ENCODE measurements around the gene ZNF507. TPM values are rescaled to one million over a fixed set of nuclear protein-coding genes. Genes with fewer than 3 reads are reported as not detected.
"Not testable (repeated sequence)": the region's sequence is repeated elsewhere in the genome, so short reads cannot be mapped to it uniquely, and the experiment has no call there.

Gene ZNF507
- polyA plus RNA-seq, 3 donors: 0.08 to 0.39 (median 0.10) TPM

- Mint-ChIP-seq H3K27me3 (ENCODE audit: low read depth in 3 of 3) (peaks cover 86 to 89% (median 89%) of the 10 kb centered on the region in 3 donors), H3K36me3 (peaks cover 32 to 39% of the 10 kb centered on the region in 2 donors), H3K27ac (no peak overlapping the region), H3K4me3 (peak overlapping the region in 1 of 2 donors; percentile 84), H3K9me3 (peaks cover 3 to 37% (median 22%) of the 10 kb centered on the region in 7 donors), H3K4me1 (no peaks in the 10 kb centered on the region)
- peaks cover 76 to 90% of the 10 kb centered on the region in 2 donors for H3K27me3 ChIP-seq (ENCODE audit: control insufficient read depth in 2 of 2, insufficient read depth in 2 of 2, low read length in 2 of 2)
- H3K79me2 ChIP-seq (ENCODE audit: insufficient read depth, low read length): no peaks in the 10 kb centered on the region
- H3K27ac ChIP-seq (ENCODE audit: low read depth in 1 of 2, low read length in 2 of 2): no peak overlapping the region
- no peak for TF ChIP-seq CTCF (IDR thresholded peaks at IDR 0.05)
- DNase-seq: no peak
- no peak overlapping the region for H2AFZ ChIP-seq (ENCODE audit: insufficient read depth, low read depth, low read length, poor library complexity, severe bottlenecking)
- H3K4me2 ChIP-seq (replicated peaks; ENCODE audit: extremely low read depth, low read length, poor library complexity, severe bottlenecking): no peak overlapping the region
- 100% methylated on average over 2 of the region's 7 CpGs for WGBS (ENCODE audit: insufficient coverage)
- H3K4me1 ChIP-seq (ENCODE audit: control insufficient read depth in 1 of 2, insufficient read depth in 2 of 2, low read length in 2 of 2): no peaks in the 10 kb centered on the region
- H4K20me1 ChIP-seq (ENCODE audit: insufficient read depth, low read length): peaks cover 10% of the 10 kb centered on the region
- peaks cover 10 to 35% of the 10 kb centered on the region in 2 donors for H3K9me3 ChIP-seq (replicated peaks in 1 of 2; ENCODE audit: control insufficient read depth in 1 of 2, insufficient read depth in 1 of 2, low read length in 2 of 2)
- H3K36me3 ChIP-seq (replicated peaks in 1 of 2; ENCODE audit: control insufficient read depth in 1 of 2, insufficient read depth in 2 of 2, low read length in 2 of 2): peaks cover 0 to 8% of the 10 kb centered on the region in 2 donors
- intact Hi-C loops (cut with micrococcal nuclease): no loop called here
- H3K4me3 ChIP-seq (replicated peaks in 1 of 3; ENCODE audit: low read depth in 2 of 3, low read length in 3 of 3): no peak overlapping the region
- no peak overlapping the region for H3K9ac ChIP-seq (ENCODE audit: insufficient read depth, low read length, poor library complexity, severe bottlenecking)
Observed at GRCh38 chr19:32372726-32373517, 27.5 kb downstream of the ZNF507 start.

- Mint-ChIP-seq H3K9me3 (peaks cover 3 to 38% (median 22%) of the 10 kb centered on the region in 7 donors), H3K27ac (no peak overlapping the region), H3K4me1 (no peaks in the 10 kb centered on the region), H3K4me3 (peak overlapping the region in 1 of 2 donors; percentile 78), H3K27me3 (ENCODE audit: low read depth in 3 of 3) (peaks cover 86 to 89% (median 87%) of the 10 kb centered on the region in 3 donors), H3K36me3 (peaks cover 32 to 33% of the 10 kb centered on the region in 2 donors)
- DNase-seq: no peak
- TF ChIP-seq CTCF (IDR thresholded peaks at IDR 0.05): no peak
- Histone ChIP-seq H3K4me3 (replicated peaks in 1 of 3; ENCODE audit: low read depth in 2 of 3, low read length in 3 of 3) (no peak overlapping the region), H2AFZ (ENCODE audit: insufficient read depth, low read depth, low read length, poor library complexity, severe bottlenecking) (no peak overlapping the region), H3K9ac (ENCODE audit: insufficient read depth, low read length, poor library complexity, severe bottlenecking) (no peak overlapping the region), H3K4me2 (replicated peaks; ENCODE audit: extremely low read depth, low read length, poor library complexity, severe bottlenecking) (no peak overlapping the region), H4K20me1 (ENCODE audit: insufficient read depth, low read length) (peaks cover 4% of the 10 kb centered on the region), H3K4me1 (ENCODE audit: control insufficient read depth in 1 of 2, insufficient read depth in 2 of 2, low read length in 2 of 2) (no peaks in the 10 kb centered on the region), H3K27me3 (ENCODE audit: control insufficient read depth in 2 of 2, insufficient read depth in 2 of 2, low read length in 2 of 2) (peaks cover 70 to 85% of the 10 kb centered on the region in 2 donors), H3K36me3 (replicated peaks in 1 of 2; ENCODE audit: control insufficient read depth in 1 of 2, insufficient read depth in 2 of 2, low read length in 2 of 2) (peaks cover 0 to 8% of the 10 kb centered on the region in 2 donors), H3K9me3 (replicated peaks in 1 of 2; ENCODE audit: control insufficient read depth in 1 of 2, insufficient read depth in 1 of 2, low read length in 2 of 2) (peaks cover 10 to 35% of the 10 kb centered on the region in 2 donors), H3K79me2 (ENCODE audit: insufficient read depth, low read length) (no peaks in the 10 kb centered on the region), H3K27ac (ENCODE audit: low read depth in 1 of 2, low read length in 2 of 2) (no peak overlapping the region)
- intact Hi-C loops (cut with micrococcal nuclease): no loop called here
- WGBS (ENCODE audit: insufficient coverage): 92% methylated on average over 5 of the region's 10 CpGs
Observed at GRCh38 chr19:32373585-32374295, 28.3 kb downstream of the ZNF507 start.

GRCh38 chr19:32374362-32374761, 29.0 kb downstream of the ZNF507 start:
- H2AFZ ChIP-seq (ENCODE audit: insufficient read depth, low read depth, low read length, poor library complexity, severe bottlenecking); H3K27ac Mint-ChIP-seq; H3K79me2 ChIP-seq (ENCODE audit: insufficient read depth, low read length); H3K4me1 ChIP-seq (ENCODE audit: control insufficient read depth in 1 of 2, insufficient read depth in 2 of 2, low read length in 2 of 2); H4K20me1 ChIP-seq (ENCODE audit: insufficient read depth, low read length); H3K27ac ChIP-seq (ENCODE audit: low read depth in 1 of 2, low read length in 2 of 2); intact Hi-C loops (cut with micrococcal nuclease); DNase-seq; H3K4me1 Mint-ChIP-seq; H3K4me3 ChIP-seq (replicated peaks in 1 of 3; ENCODE audit: low read depth in 2 of 3, low read length in 3 of 3); H3K9ac ChIP-seq (ENCODE audit: insufficient read depth, low read length, poor library complexity, severe bottlenecking); H3K36me3 ChIP-seq (replicated peaks in 1 of 2; ENCODE audit: control insufficient read depth in 1 of 2, insufficient read depth in 2 of 2, low read length in 2 of 2); H3K4me2 ChIP-seq (replicated peaks; ENCODE audit: extremely low read depth, low read length, poor library complexity, severe bottlenecking): not testable (repeated sequence)
- H3K4me3 Mint-ChIP-seq: peak overlapping the region in 1 of 2 donors; percentile 78
- H3K27me3 ChIP-seq (ENCODE audit: control insufficient read depth in 2 of 2, insufficient read depth in 2 of 2, low read length in 2 of 2): peaks cover 69 to 83% of the 10 kb centered on the region in 2 donors
- peaks cover 10 to 35% of the 10 kb centered on the region in 2 donors for H3K9me3 ChIP-seq (replicated peaks in 1 of 2; ENCODE audit: control insufficient read depth in 1 of 2, insufficient read depth in 1 of 2, low read length in 2 of 2)
- peaks cover 32 to 36% of the 10 kb centered on the region in 2 donors for H3K36me3 Mint-ChIP-seq
- H3K27me3 Mint-ChIP-seq (ENCODE audit: low read depth in 3 of 3): peaks cover 81 to 87% (median 87%) of the 10 kb centered on the region in 3 donors
- no CpG with 5 or more reads among the region's 3 CpGs for WGBS (ENCODE audit: insufficient coverage)
- peaks cover 3 to 36% (median 22%) of the 10 kb centered on the region in 7 donors for H3K9me3 Mint-ChIP-seq
